Colonic mucosa (tissue), 4 donors: Measurements from ENCODE around the gene TMUB1. TPM values are rescaled to one million over a fixed set of nuclear protein-coding genes. Genes with fewer than 3 reads are reported as not detected.

Source experiments
- DNase-seq: peaks from one replicate; pipeline ENCODE4 v3.0.0-alpha.2; 2020
- H3K27ac ChIP-seq: fragments of 200-600 bp; one replicate; pipeline ENCODE4 v1.8.0; 2021
- H3K27me3 ChIP-seq: fragments of 200-600 bp; one replicate; pipeline ENCODE4 v1.8.0; 2021
- H3K36me3 ChIP-seq: fragments of 200-600 bp; one replicate; pipeline ENCODE4 v1.8.0; 2021
- H3K4me1 ChIP-seq: fragments of 200-600 bp; one replicate; pipeline ENCODE4 v1.8.0; 2021; ENCODE audit warnings: mild to moderate bottlenecking
- H3K4me3 ChIP-seq: fragments of 200-600 bp; one replicate; pipeline ENCODE4 v1.8.0; 2021
- H3K9ac ChIP-seq, 2 donors: one replicate each; pipeline ENCODE4 v1.7.0; 2013; ENCODE audit warnings: control low read depth in 2 of 2, low read depth in 2 of 2, low read length in 2 of 2
- H3K9me3 ChIP-seq: fragments of 200-600 bp; one replicate; pipeline ENCODE4 v1.8.0; 2021
- CTCF ChIP-seq: fragments of 200-600 bp; IDR thresholded peaks from one replicate; pipeline ENCODE4 v1.8.0; 2022; ENCODE audit warnings: antibody characterized with exemption, mild to moderate bottlenecking
- intact Hi-C: fragments of 100-400 bp; cut with DNase I; formaldehyde crosslinking; loops from one replicate; pipeline ENCODE4 v1.14.1; 2022
- total RNA-seq, 2 donors: library from RNA; stranded (reverse); fragmentation: NEBNext Ultra II Directional in 1 of 2; extraction: Animal tissue kit (Norgen Biotek cat#: 25700) in 1 of 2; gene quantifications; one replicate each; pipeline ENCODE4 v1.2.1, GENCODE V29; 2021
- donor health status: healthy.
- donor health status: DM: no; HTN: no; CAD: no.
- donor health status: DM: no; HTN: no; CAD: no.

Gene TMUB1
- total RNA-seq, 2 donors from 2014 or later = 73.4 to 103 TPM

GRCh38 chr7:151099486-151100211, 16.4 kb upstream of the TMUB1 start:
- no peaks in the 10 kb centered on the region for H3K4me1 ChIP-seq
- no peak overlapping the region for H3K9ac ChIP-seq
- no peaks in the 10 kb centered on the region for H3K27me3 ChIP-seq
- no peak for DNase-seq
- H3K36me3 ChIP-seq = no peaks in the 10 kb centered on the region
- no peak overlapping the region for H3K4me3 ChIP-seq
- no peak overlapping the region for H3K27ac ChIP-seq
- intact Hi-C loops = no loop called here
- H3K9me3 ChIP-seq = no peaks in the 10 kb centered on the region
- TF ChIP-seq CTCF = no peak

GRCh38 chr7:151095828-151096475, 12.7 kb upstream of the TMUB1 start:
- no peak for DNase-seq
- Histone ChIP-seq H3K4me1 (peaks cover 4% of the 10 kb centered on the region), H3K36me3 (no peaks in the 10 kb centered on the region)

GRCh38 chr7:151095123-151095797, 12.0 kb upstream of the TMUB1 start:
- Histone ChIP-seq H3K9me3 (no peaks in the 10 kb centered on the region), H3K9ac (no peak overlapping the region), H3K4me1 (peaks cover 4% of the 10 kb centered on the region), H3K27me3 (no peaks in the 10 kb centered on the region), H3K4me3 (no peak overlapping the region), H3K36me3 (no peaks in the 10 kb centered on the region), H3K27ac (no peak overlapping the region)
- DNase-seq = no peak
- intact Hi-C loops = no loop called here
- no peak for TF ChIP-seq CTCF

More at GRCh38 chr7:151095828-151096475, 12.7 kb upstream of the TMUB1 start:
- TF ChIP-seq CTCF = no peak
- Histone ChIP-seq H3K9me3 (no peaks in the 10 kb centered on the region), H3K9ac (no peak overlapping the region), H3K4me3 (no peak overlapping the region), H3K27me3 (no peaks in the 10 kb centered on the region), H3K27ac (no peak overlapping the region)
- intact Hi-C loops = no loop called here

- H3K4me3 ChIP-seq = no peak overlapping the region
- H3K9me3 ChIP-seq = no peaks in the 10 kb centered on the region
- H3K4me1 ChIP-seq = peaks cover 4% of the 10 kb centered on the region
- no peak overlapping the region for H3K27ac ChIP-seq
- H3K27me3 ChIP-seq = no peaks in the 10 kb centered on the region
- intact Hi-C loops = no loop called here
- no peak for DNase-seq
- no peak for TF ChIP-seq CTCF
- H3K9ac ChIP-seq = no peak overlapping the region
- H3K36me3 ChIP-seq = no peaks in the 10 kb centered on the region
Observed at GRCh38 chr7:151094675-151095074, 11.4 kb upstream of the TMUB1 start.

GRCh38 chr7:151093748-151094147, 10.5 kb upstream of the TMUB1 start:
- no peak for DNase-seq
- H3K4me1 ChIP-seq = peaks cover 4% of the 10 kb centered on the region
- no peak overlapping the region for H3K4me3 ChIP-seq
- no peak overlapping the region for H3K27ac ChIP-seq
- H3K9ac ChIP-seq = no peak overlapping the region
- intact Hi-C loops = no loop called here
- no peak for TF ChIP-seq CTCF
- H3K9me3 ChIP-seq = no peaks in the 10 kb centered on the region
- H3K36me3 ChIP-seq = no peaks in the 10 kb centered on the region
- H3K27me3 ChIP-seq = no peaks in the 10 kb centered on the region
